ENCODE measurements around the gene ECM1.

The ECM1 gene

GRCh38 chr1:150555198-150555970 is 47.5 kb downstream of the ECM1 start:
- TF ChIP-seq CTCF (conservative IDR thresholded peaks at IDR 0.05; ENCODE audit: control insufficient read depth, insufficient read depth, low read depth, low read length): no peak
- DNase-seq (ENCODE audit: low read depth): no peak
- H3K4me3 ChIP-seq (ENCODE audit: control insufficient read depth, low read depth, low read length): no peak overlapping the region

GRCh38 chr1:150555971-150556865 is 48.3 kb downstream of the ECM1 start:
- H3K4me3 ChIP-seq (ENCODE audit: control insufficient read depth, low read depth, low read length): no peak overlapping the region
- no peak for TF ChIP-seq CTCF (conservative IDR thresholded peaks at IDR 0.05; ENCODE audit: control insufficient read depth, insufficient read depth, low read depth, low read length)
- DNase-seq (ENCODE audit: low read depth): no peak

GRCh38 chr1:150557065-150557600 is 49.2 kb downstream of the ECM1 start:
- no peak for TF ChIP-seq CTCF (conservative IDR thresholded peaks at IDR 0.05; ENCODE audit: control insufficient read depth, insufficient read depth, low read depth, low read length)
- H3K4me3 ChIP-seq (ENCODE audit: control insufficient read depth, low read depth, low read length): no peak overlapping the region
- DNase-seq (ENCODE audit: low read depth): no peak

- no peak for DNase-seq (ENCODE audit: low read depth)
- TF ChIP-seq CTCF (conservative IDR thresholded peaks at IDR 0.05; ENCODE audit: control insufficient read depth, insufficient read depth, low read depth, low read length): no peak
- no peak overlapping the region for H3K4me3 ChIP-seq (ENCODE audit: control insufficient read depth, low read depth, low read length)
Measured at GRCh38 chr1:150557813-150558212, 49.9 kb downstream of the ECM1 start.

GRCh38 chr1:150558303-150558704 is 50.4 kb downstream of the ECM1 start:
- peak overlapping the region; percentile 29 for H3K4me3 ChIP-seq (ENCODE audit: control insufficient read depth, low read depth, low read length)
- DNase-seq (ENCODE audit: low read depth): no peak
- no peak for TF ChIP-seq CTCF (conservative IDR thresholded peaks at IDR 0.05; ENCODE audit: control insufficient read depth, insufficient read depth, low read depth, low read length)

- no peak for TF ChIP-seq CTCF (conservative IDR thresholded peaks at IDR 0.05; ENCODE audit: control insufficient read depth, insufficient read depth, low read depth, low read length)
- peak; percentile 67 for DNase-seq (ENCODE audit: low read depth)
- peak overlapping the region; percentile 29 for H3K4me3 ChIP-seq (ENCODE audit: control insufficient read depth, low read depth, low read length)
Measured at GRCh38 chr1:150558761-150559655, 51.1 kb downstream of the ECM1 start.

Measured in fibroblast of mammary gland (primary cell).